DMS53 treated with DMSO at 0.1 percent for 48 hours (cell line): ENCODE measurements around the gene IGF1R.

ENCODE experiments used
- DNase-seq: peaks from one replicate; lab custom pipeline; 2025; ENCODE audit not compliant: unreplicated experiment; lab: John Stamatoyannopoulos, UW

IGF1R gene

GRCh38 chr15:98794211-98794610 is 145.9 kb downstream of the IGF1R start:
- DNase-seq: no peak

GRCh38 chr15:98794748-98795147 is 146.4 kb downstream of the IGF1R start:
- no peak for DNase-seq

GRCh38 chr15:98795980-98796379 is 147.6 kb downstream of the IGF1R start:
- no peak for DNase-seq

GRCh38 chr15:98796685-98797357 is 148.5 kb downstream of the IGF1R start:
- DNase-seq: no peak

GRCh38 chr15:98798375-98798893 is 150.1 kb downstream of the IGF1R start:
- no peak for DNase-seq

- DNase-seq: no peak
Observed at GRCh38 chr15:98799461-98800390, 151.4 kb downstream of the IGF1R start.

- peak; percentile 82 for DNase-seq
Observed at GRCh38 chr15:98800437-98801233, 152.3 kb downstream of the IGF1R start.

GRCh38 chr15:98801234-98801561 is 152.9 kb downstream of the IGF1R start:
- peak; percentile 21 for DNase-seq

- DNase-seq: no peak
Observed at GRCh38 chr15:98802187-98802586, 153.8 kb downstream of the IGF1R start.

- DNase-seq: no peak
Observed at GRCh38 chr15:98803228-98804056, 155.1 kb downstream of the IGF1R start.

- no peak for DNase-seq
Observed at GRCh38 chr15:98804057-98804380, 155.7 kb downstream of the IGF1R start.

GRCh38 chr15:98805434-98806274 is 157.3 kb downstream of the IGF1R start:
- DNase-seq: no peak

- DNase-seq: no peak
Observed at GRCh38 chr15:98806275-98806895, 158.0 kb downstream of the IGF1R start.

GRCh38 chr15:98807262-98807661 is 158.9 kb downstream of the IGF1R start:
- no peak for DNase-seq

GRCh38 chr15:98809273-98809672 is 160.9 kb downstream of the IGF1R start:
- no peak for DNase-seq

GRCh38 chr15:98812716-98813446 is 164.5 kb downstream of the IGF1R start:
- DNase-seq: no peak

- no peak for DNase-seq
Observed at GRCh38 chr15:98813951-98814350, 165.6 kb downstream of the IGF1R start.

- DNase-seq: no peak
Observed at GRCh38 chr15:98815207-98815606, 166.9 kb downstream of the IGF1R start.

GRCh38 chr15:98817745-98818144 is 169.4 kb downstream of the IGF1R start:
- DNase-seq: no peak
